HL-60 (cell line): ENCODE data around the gene SPATA9.

Experiments used
- CTCF ChIP-seq: IDR thresholded peaks from one replicate; pipeline ENCODE4 v1.5.1; 2011; ENCODE audit warnings: low read length, control low read depth, inconsistent platforms; ENCODE audit not compliant: insufficient read depth
- GABPA ChIP-seq: IDR thresholded peaks from 2 replicates; pipeline ENCODE4 v1.6.1; 2012; ENCODE audit warnings: low read depth
- POLR2AphosphoS5 ChIP-seq: IDR thresholded peaks from 2 replicates; pipeline ENCODE4 v1.6.1; 2012; ENCODE audit warnings: low read depth
- REST ChIP-seq: IDR thresholded peaks from 2 replicates; pipeline ENCODE4 v1.6.1; 2012; ENCODE audit warnings: low read depth; ENCODE audit not compliant: insufficient replicate concordance
- SPI1 ChIP-seq: IDR thresholded peaks from 2 replicates; pipeline ENCODE4 v1.6.1; 2012; ENCODE audit warnings: low read depth, mild to moderate bottlenecking, borderline replicate concordance

- TF ChIP-seq POLR2AphosphoS5 = no peak
- TF ChIP-seq CTCF = no peak
- TF ChIP-seq REST = no peak
- no peak for TF ChIP-seq SPI1
- TF ChIP-seq GABPA = no peak
Observed at GRCh38 chr5:95689680-95690079, 6.9 kb upstream of the SPATA9 start.
